MCF 10A (cell line): ENCODE measurements around the gene SYNE1. TPM values are rescaled to one million over a fixed set of nuclear protein-coding genes. Genes with fewer than 3 reads are reported as not detected.

Experiments
- BruUV-seq: library from RNA; stranded (reverse); fragments of 400-500 nt; replicated peaks from 2 replicates; lab custom pipeline; 2021; lab: Mats Ljungman, UMichigan
- CTCF ChIA-PET: fragments of 300-600 bp; sonication (Branson Sonifier 250); formaldehyde crosslinking; extraction: SDS; loops from one replicate; lab custom pipeline; 2021; ENCODE audit warnings: antibody characterized with exemption, inconsistent platforms; lab: Yijun Ruan, JAX
- POLR2A ChIA-PET: fragments of 300-600, 350-650 bp; sonication (Branson Sonifier 250); formaldehyde crosslinking; extraction: SDS; loops from one replicate; lab custom pipeline; 2020; ENCODE audit warnings: antibody characterized with exemption, inconsistent platforms; lab: Yijun Ruan, JAX
- DNase-seq: peaks from one replicate; pipeline ENCODE4 v3.0.0-alpha.2; 2018; ENCODE audit not compliant: unreplicated experiment
- H3K27ac Mint-ChIP-seq: one replicate; pipeline ENCODE4 v1.8.0; 2022; ENCODE audit warnings: mild to moderate bottlenecking, low read depth, mixed read lengths; ENCODE audit not compliant: unreplicated experiment
- H3K27me3 Mint-ChIP-seq: one replicate; pipeline ENCODE4 v1.8.0; 2022; ENCODE audit warnings: mixed read lengths; ENCODE audit not compliant: insufficient read depth, unreplicated experiment
- H3K36me3 Mint-ChIP-seq: one replicate; pipeline ENCODE4 v1.8.0; 2022; ENCODE audit warnings: mild to moderate bottlenecking, moderate library complexity, mixed read lengths; ENCODE audit not compliant: insufficient read depth, unreplicated experiment
- H3K4me1 Mint-ChIP-seq: one replicate; pipeline ENCODE4 v1.8.0; 2022; ENCODE audit warnings: mixed read lengths; ENCODE audit not compliant: insufficient read depth, unreplicated experiment
- H3K4me3 Mint-ChIP-seq: one replicate; pipeline ENCODE4 v1.8.0; 2022; ENCODE audit warnings: mild to moderate bottlenecking, moderate library complexity, mixed read lengths; ENCODE audit not compliant: unreplicated experiment
- H3K9me3 Mint-ChIP-seq: one replicate; pipeline ENCODE4 v1.8.0; 2022; ENCODE audit warnings: mixed read lengths; ENCODE audit not compliant: unreplicated experiment
- CTCF ChIP-seq: fragments of 200-600 bp; IDR thresholded peaks from one replicate; pipeline ENCODE4 v1.8.0; 2022; ENCODE audit warnings: antibody characterized with exemption, mild to moderate bottlenecking; ENCODE audit not compliant: unreplicated experiment
- intact Hi-C: fragments of 100-400 bp; cut with micrococcal nuclease; formaldehyde crosslinking; loops from 2 replicates; pipeline ENCODE4 v1.14.1; 2022
- total RNA-seq: library from RNA; stranded (reverse); gene quantifications from 2 replicates; pipeline ENCODE4 v1.2.3, GENCODE V29; 2022

SYNE1 gene
- total RNA-seq, 1 experiment from 2014 or later = 25.4 TPM

DNA sequence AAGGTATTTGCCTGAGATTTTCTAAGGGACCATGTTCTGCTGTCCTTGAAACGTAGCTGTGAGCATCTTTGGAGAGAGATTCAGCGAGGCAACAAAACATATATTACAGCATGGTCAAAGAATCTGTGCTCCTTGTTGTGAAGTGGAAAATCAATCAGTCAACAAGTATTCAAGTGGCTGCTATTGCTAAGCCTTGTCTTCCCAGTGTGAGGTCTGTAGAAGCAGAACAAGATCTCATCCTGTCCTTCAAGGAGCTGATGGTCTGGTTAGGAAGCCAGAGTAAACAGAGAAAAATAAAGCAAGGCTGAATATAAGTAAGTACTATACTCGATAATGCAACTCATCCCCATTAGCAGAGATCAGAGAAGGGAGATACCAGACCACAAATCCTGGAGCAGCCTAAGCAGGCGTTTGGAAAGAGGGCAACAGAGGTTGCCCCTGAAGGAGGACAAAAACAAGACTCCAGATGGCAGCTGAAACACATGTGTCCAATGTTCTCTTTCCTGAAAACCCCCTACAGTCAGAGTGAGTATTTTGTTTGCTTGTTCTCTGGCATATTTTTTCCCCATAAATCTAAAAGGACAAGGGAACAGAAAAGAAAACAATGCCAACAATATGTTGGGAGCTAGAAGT is 392.0 kb downstream of the SYNE1 start:
- H3K36me3 Mint-ChIP-seq = peaks cover 19% of the 10 kb centered on the region
- POLR2A ChIA-PET = no interaction called here
- CTCF ChIA-PET = interaction anchor here (0.6 to 1.5 kb wide), 3 partner anchors 200 to 480 kb away, joined by 3 to 7 read pairs (median 4); no protein-coding TSS in a partner anchor
- no peak overlapping the region for H3K27ac Mint-ChIP-seq
- no peak for TF ChIP-seq CTCF
- DNase-seq = no peak
- H3K4me3 Mint-ChIP-seq = no peak overlapping the region
- peaks cover 7% of the 10 kb centered on the region for H3K4me1 Mint-ChIP-seq
- intact Hi-C loops = no loop called here
- no TSS peak for BruUV-seq
- H3K9me3 Mint-ChIP-seq = no peaks in the 10 kb centered on the region
- H3K27me3 Mint-ChIP-seq = no peaks in the 10 kb centered on the region

GRCh38 chr6:152241013-152241766 is 396.0 kb downstream of the SYNE1 start:
- CTCF ChIA-PET = interaction anchor here (1.0 to 1.1 kb wide), 3 partner anchors 9 to 30 kb away, joined by 3 read pairs; no protein-coding TSS in a partner anchor
- no TSS peak for BruUV-seq
- H3K4me3 Mint-ChIP-seq = no peak overlapping the region
- no peaks in the 10 kb centered on the region for H3K27me3 Mint-ChIP-seq
- peaks cover 10% of the 10 kb centered on the region for H3K36me3 Mint-ChIP-seq
- intact Hi-C loops = no loop called here
- TF ChIP-seq CTCF = no peak
- no peak for DNase-seq
- POLR2A ChIA-PET = interaction anchor here (0.9 kb wide), 1 partner anchor 20 kb away, joined by 3 read pairs; no protein-coding TSS in a partner anchor
- H3K9me3 Mint-ChIP-seq = no peaks in the 10 kb centered on the region
- no peaks in the 10 kb centered on the region for H3K4me1 Mint-ChIP-seq
- H3K27ac Mint-ChIP-seq = no peak overlapping the region

- Mint-ChIP-seq H3K27ac (no peak overlapping the region), H3K4me1 (no peaks in the 10 kb centered on the region), H3K36me3 (peaks cover 9% of the 10 kb centered on the region), H3K27me3 (no peaks in the 10 kb centered on the region), H3K4me3 (no peak overlapping the region), H3K9me3 (no peaks in the 10 kb centered on the region)
- BruUV-seq = no TSS peak
- intact Hi-C loops = no loop called here
- no peak for DNase-seq
- no peak for TF ChIP-seq CTCF
- ChIA-PET POLR2A (no interaction called here), CTCF (interaction anchor here (1.0 to 1.1 kb wide), 2 partner anchors 8 to 31 kb away, joined by 3 read pairs; no protein-coding TSS in a partner anchor)
These were observed 396.7 kb downstream of the SYNE1 start for GRCh38 chr6:152240436-152240835.

DNA sequence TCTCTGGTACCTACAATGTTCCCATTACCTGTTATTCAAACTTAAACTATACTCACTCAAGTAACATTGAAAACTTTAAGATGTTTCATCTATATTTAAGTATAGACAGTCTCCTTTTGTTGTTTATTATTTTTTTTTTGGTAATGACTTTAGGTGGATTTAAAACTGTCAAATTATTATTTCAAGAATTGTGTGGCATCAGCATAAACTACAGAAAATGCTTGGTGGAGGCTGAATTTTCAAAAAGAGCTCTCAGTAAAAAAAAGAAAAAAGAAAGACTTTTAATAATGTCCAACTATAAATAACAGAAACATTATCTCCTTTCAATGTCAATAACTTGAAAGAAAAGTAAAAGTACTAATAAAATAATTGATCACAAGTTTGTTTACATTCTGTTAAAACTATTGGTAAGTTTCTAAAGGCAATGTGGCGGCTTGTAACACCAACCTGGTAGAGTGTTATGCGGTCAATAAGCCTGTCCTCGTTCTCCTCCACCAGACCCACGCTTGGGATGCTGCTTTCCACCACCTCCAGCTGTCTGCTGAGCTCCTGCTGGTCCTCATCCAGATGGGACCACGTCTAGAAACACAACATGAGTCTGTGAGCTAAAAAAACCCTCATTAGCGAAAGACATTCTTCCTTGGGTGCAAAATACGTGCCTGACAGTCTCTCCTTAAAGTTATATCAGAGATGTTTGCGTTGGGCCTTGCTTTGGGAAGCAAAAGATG is 400.6 kb downstream of the SYNE1 start:
- TF ChIP-seq CTCF = no peak
- H3K4me1 Mint-ChIP-seq = no peaks in the 10 kb centered on the region
- H3K4me3 Mint-ChIP-seq = no peak overlapping the region
- peaks cover 4% of the 10 kb centered on the region for H3K36me3 Mint-ChIP-seq
- ChIA-PET CTCF (no interaction called here), POLR2A (no interaction called here)
- no peak overlapping the region for H3K27ac Mint-ChIP-seq
- DNase-seq = no peak
- H3K27me3 Mint-ChIP-seq = no peaks in the 10 kb centered on the region
- intact Hi-C loops = no loop called here
- no peaks in the 10 kb centered on the region for H3K9me3 Mint-ChIP-seq
- BruUV-seq = no TSS peak
